ENCODE results near the gene BMP8A. TPM values are rescaled to one million over a fixed set of nuclear protein-coding genes. Genes with fewer than 3 reads are reported as not detected.

The BMP8A gene
- total and polyA plus RNA-seq, 2 of the 8 experiments (the other 6 are each of a cell fraction or from before 2014, with no cell fraction given), result 0.38 to 0.43 TPM

DNA sequence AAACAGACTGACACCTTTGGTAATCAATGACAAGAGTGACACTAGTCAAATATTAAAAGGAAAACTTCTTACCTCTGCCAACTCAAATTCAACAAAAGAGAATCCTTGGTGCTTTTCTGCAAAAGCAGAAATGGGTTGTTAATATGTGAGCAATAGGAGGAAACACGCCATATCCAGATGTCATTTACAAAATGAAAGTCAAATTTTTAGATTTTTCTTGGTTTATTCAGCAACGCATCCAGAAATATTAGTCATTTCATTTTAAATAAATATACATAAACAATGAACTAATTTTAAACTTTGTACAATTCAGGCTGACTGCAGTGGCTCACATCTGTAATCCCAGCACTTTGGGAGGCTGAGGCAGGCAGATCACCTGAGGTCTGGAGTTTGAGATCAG is 62.8 kb downstream of the BMP8A start:
- Histone ChIP-seq H2BK120ac (replicated peaks; ENCODE audit: low read depth, low read length) (no peak overlapping the region), H3K4me1 (replicated peaks in 1 of 4; ENCODE audit: control insufficient read depth in 3 of 4, insufficient read depth in 4 of 4, low read length in 3 of 4) (no peaks in the 10 kb centered on the region; a peak in 1 of 7 replicates), H4K20me1 (replicated peaks in 1 of 2; ENCODE audit: control insufficient read depth in 1 of 2, insufficient read depth in 2 of 2, low read length in 2 of 2) (no peaks in the 10 kb centered on the region), H4K91ac (replicated peaks; ENCODE audit: insufficient read length, low read length) (no peak overlapping the region), H3K56ac (replicated peaks; ENCODE audit: insufficient read length, low read depth, low read length) (no peak overlapping the region), H3K23me2 (ENCODE audit: low read depth, low read length) (0 out of 2 replicates have a peak, but pooled peaks cover 2% of the 10 kb centered on the region), H2AK5ac (ENCODE audit: low read depth, low read length) (no peak overlapping the region), H4K8ac (ENCODE audit: extremely low read depth, insufficient read depth, low read length) (no peak overlapping the region), H2BK5ac (ENCODE audit: low read depth, low read length) (no peak overlapping the region), H3K27ac (ENCODE audit: low read depth, low read length) (no peak overlapping the region), H3K14ac (ENCODE audit: insufficient read length) (no peak overlapping the region), H2AFZ (ENCODE audit: low read length) (no peak overlapping the region), H2BK12ac (ENCODE audit: low read depth, low read length) (no peak overlapping the region), H3K9ac (replicated peaks in 1 of 4; ENCODE audit: extremely low read depth in 1 of 4, low read depth in 3 of 4, low read length in 3 of 4) (no peak overlapping the region), H4K5ac (ENCODE audit: insufficient read length, low read depth, low read length) (no peak overlapping the region), H3K4me2 (ENCODE audit: insufficient read depth in 1 of 2, low read depth in 2 of 2, low read length in 2 of 2) (no peak overlapping the region), H3K36me3 (ENCODE audit: control insufficient read depth in 2 of 4, insufficient read depth in 4 of 4, low read length in 3 of 4) (peaks cover 0 to 2% (median 0%) of the 10 kb centered on the region in 4 experiments; a peak in 1 of 8 replicates), H3K79me2 (ENCODE audit: control insufficient read depth in 1 of 2, insufficient read depth in 2 of 2, low read length in 2 of 2) (no peaks in the 10 kb centered on the region), H2BK20ac (ENCODE audit: low read length) (no peak overlapping the region), H3K18ac (ENCODE audit: extremely low read depth, low read length) (no peak overlapping the region), H3K27me3 (replicated peaks in 1 of 4; ENCODE audit: control insufficient read depth in 3 of 4, extremely low read depth in 1 of 4, insufficient read depth in 3 of 4, low read length in 3 of 4) (no peaks in the 10 kb centered on the region), H2BK15ac (ENCODE audit: low read length) (no peak overlapping the region), H3K79me1 (ENCODE audit: low read depth, low read length) (no peaks in the 10 kb centered on the region), H3K23ac (ENCODE audit: insufficient read length) (no peak overlapping the region), H3K9me3 (ENCODE audit: insufficient read depth in 2 of 2, low read depth in 1 of 2, low read length in 1 of 2) (no peaks in the 10 kb centered on the region), H3K4ac (replicated peaks; ENCODE audit: insufficient read length, low read depth, low read length) (no peak overlapping the region), H3K4me3 (ENCODE audit: extremely low read depth in 1 of 4, insufficient read depth in 2 of 4, low read depth in 3 of 4, low read length in 4 of 4) (no peak overlapping the region)
- FAIRE-seq (no peak), DNase-seq (ENCODE audit: low read depth in 1 of 2, low spot score in 2 of 2) (no peak)
- WGBS, 2 experiments (ENCODE audit: extremely low coverage in 1 of 2, insufficient coverage in 1 of 2, insufficient read length in 1 of 2, insufficient replicate concordance in 2 of 2, low coverage in 1 of 2, low lambda C conversion rate in 2 of 2, missing lambda C conversion rate in 1 of 2), result 91% methylated on average over 2 of the region's 2 CpGs; no CpG with 5 or more reads in 1 of the 2 experiments
- POLR2A ChIA-PET (ENCODE audit: partially characterized antibody), result no interaction called here
- CTCF ChIA-PET (ENCODE audit: partially characterized antibody), result interaction anchor here (2.6 kb wide), 1 partner anchor 16 kb away, joined by 14 read pairs; no protein-coding TSS in a partner anchor
- TF ChIP-seq SIN3A (conservative IDR thresholded peaks at IDR 0.05 in 1 of 2, IDR thresholded peaks at IDR 0.05 in 1 of 2; ENCODE audit: low read depth in 1 of 2, low read length in 2 of 2), result no peak
- no peak for TF ChIP-seq RNF2 (IDR thresholded peaks at IDR 0.05; ENCODE audit: borderline replicate concordance, low read depth, low read length, missing control alignments, poor library complexity, severe bottlenecking)
- no peak for TF ChIP-seq ZNF274 (IDR thresholded peaks at IDR 0.05; ENCODE audit: borderline replicate concordance, extremely low read depth, low read length)
- TF ChIP-seq RAD21 (IDR thresholded peaks at IDR 0.05 in 1 of 2, conservative IDR thresholded peaks at IDR 0.05 in 1 of 2; ENCODE audit: low read depth in 2 of 2, low read length in 2 of 2), result no peak
- TF ChIP-seq, protein P1, sequence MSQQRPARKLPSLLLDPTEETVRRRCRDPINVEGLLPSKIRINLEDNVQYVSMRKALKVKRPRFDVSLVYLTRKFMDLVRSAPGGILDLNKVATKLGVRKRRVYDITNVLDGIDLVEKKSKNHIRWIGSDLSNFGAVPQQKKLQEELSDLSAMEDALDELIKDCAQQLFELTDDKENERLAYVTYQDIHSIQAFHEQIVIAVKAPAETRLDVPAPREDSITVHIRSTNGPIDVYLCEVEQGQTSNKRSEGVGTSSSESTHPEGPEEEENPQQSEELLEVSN (IDR thresholded peaks at IDR 0.05), result no peak
- no peak for TF ChIP-seq JUN (IDR thresholded peaks at IDR 0.05; ENCODE audit: low read depth, low read length)
- no peak for TF ChIP-seq MAFK (IDR thresholded peaks at IDR 0.05; ENCODE audit: low read depth, low read length)
- no peak for TF ChIP-seq BACH1 (IDR thresholded peaks at IDR 0.05; ENCODE audit: low read length)
- no peak for TF ChIP-seq KDM4A (IDR thresholded peaks at IDR 0.05; ENCODE audit: low read depth, low read length, severe bottlenecking)
- TF ChIP-seq CBX5 (IDR thresholded peaks at IDR 0.05; ENCODE audit: low read depth, low read length), result no peak
- TF ChIP-seq POLR2AphosphoS5 (IDR thresholded peaks at IDR 0.05; ENCODE audit: low read depth, low read length), result no peak

All from H1 (cell line).